ENCODE results near the gene KAZN. TPM values are rescaled to one million over a fixed set of nuclear protein-coding genes. Genes with fewer than 3 reads are reported as not detected.

Gene KAZN
- total RNA-seq, 1 donor from 2014 or later: 40.6 TPM

- no peak for DNase-seq (ENCODE audit: low spot score)
These were observed 286.2 kb downstream of the KAZN start for GRCh38 chr1:14884614-14885175.

- no peak for DNase-seq (ENCODE audit: low spot score)
These were observed 288.6 kb downstream of the KAZN start for GRCh38 chr1:14887044-14887566.

GRCh38 chr1:14887764-14888350 lies 289.4 kb downstream of the KAZN start:
- no peak for DNase-seq (ENCODE audit: low spot score)

GRCh38 chr1:14888374-14888773 lies 289.9 kb downstream of the KAZN start:
- DNase-seq (ENCODE audit: low spot score): no peak

- no peak for DNase-seq (ENCODE audit: low spot score)
These were observed 291.4 kb downstream of the KAZN start for GRCh38 chr1:14889825-14890440.

- DNase-seq (ENCODE audit: low spot score): no peak
These were observed 293.5 kb downstream of the KAZN start for GRCh38 chr1:14891991-14892390.

GRCh38 chr1:14894811-14895560 lies 296.5 kb downstream of the KAZN start:
- peak; percentile 47 for DNase-seq (ENCODE audit: low spot score)

GRCh38 chr1:14895727-14896126 lies 297.2 kb downstream of the KAZN start:
- DNase-seq (ENCODE audit: low spot score): no peak

- no peak for DNase-seq (ENCODE audit: low spot score)
These were observed 298.0 kb downstream of the KAZN start for GRCh38 chr1:14896381-14897079.

GRCh38 chr1:14897080-14897449 lies 298.6 kb downstream of the KAZN start:
- no peak for DNase-seq (ENCODE audit: low spot score)

GRCh38 chr1:14897547-14897946 lies 299.1 kb downstream of the KAZN start:
- DNase-seq (ENCODE audit: low spot score): no peak

GRCh38 chr1:14897997-14898645 lies 299.6 kb downstream of the KAZN start:
- no peak for DNase-seq (ENCODE audit: low spot score)

- DNase-seq (ENCODE audit: low spot score): no peak
These were observed 301.2 kb downstream of the KAZN start for GRCh38 chr1:14899686-14900085.

- no peak for DNase-seq (ENCODE audit: low spot score)
These were observed 303.0 kb downstream of the KAZN start for GRCh38 chr1:14901371-14901954.

- no peak for DNase-seq (ENCODE audit: low spot score)
These were observed 305.4 kb downstream of the KAZN start for GRCh38 chr1:14903922-14904321.

GRCh38 chr1:14906665-14907064 lies 308.2 kb downstream of the KAZN start:
- no peak for DNase-seq (ENCODE audit: low spot score)

GRCh38 chr1:14907416-14907815 lies 308.9 kb downstream of the KAZN start:
- DNase-seq (ENCODE audit: low spot score): no peak

- no peak for DNase-seq (ENCODE audit: low spot score)
These were observed 310.8 kb downstream of the KAZN start for GRCh38 chr1:14909273-14909672.

GRCh38 chr1:14909920-14910460 lies 311.5 kb downstream of the KAZN start:
- DNase-seq (ENCODE audit: low spot score): no peak

GRCh38 chr1:14910984-14911721 lies 312.7 kb downstream of the KAZN start:
- peak; percentile 64 for DNase-seq (ENCODE audit: low spot score)

Measured in ureter (tissue), 1 donor.